NCI-H2196 (cell line): ENCODE results near the gene RAB31.
"Not testable (repeated sequence)": the region's sequence is repeated elsewhere in the genome, so short reads cannot be mapped to it uniquely, and the experiment has no call there.

ENCODE experiments used
- DNase-seq: peaks from one replicate; lab custom pipeline; 2025; ENCODE audit not compliant: unreplicated experiment; lab: John Stamatoyannopoulos, UW

RAB31 gene

GRCh38 chr18:9708057-9708433 lies at the start of gene RAB31:
Gene RAB31, plus strand, starts transcription at chr18:9708301. Its CDS starts 105 bp downstream, at chr18:9708406.
- peak; percentile 74 for DNase-seq

- DNase-seq: no peak
Measured at GRCh38 chr18:9659499-9660375, 48.4 kb upstream of the RAB31 start.

- DNase-seq: no peak
Measured at GRCh38 chr18:9661564-9661963, 46.5 kb upstream of the RAB31 start.

- DNase-seq: no peak
Measured at GRCh38 chr18:9663377-9663776, 44.7 kb upstream of the RAB31 start.

- DNase-seq: no peak
Measured at GRCh38 chr18:9665314-9665713, 42.8 kb upstream of the RAB31 start.

- no peak for DNase-seq
Measured at GRCh38 chr18:9666548-9666947, 41.6 kb upstream of the RAB31 start.

- no peak for DNase-seq
Measured at GRCh38 chr18:9669016-9669415, 39.1 kb upstream of the RAB31 start.

- DNase-seq: no peak
Measured at GRCh38 chr18:9671214-9671613, 36.9 kb upstream of the RAB31 start.

GRCh38 chr18:9673296-9674251 lies 34.5 kb upstream of the RAB31 start:
- peak; percentile 81 for DNase-seq

GRCh38 chr18:9678216-9678615 lies 29.9 kb upstream of the RAB31 start:
- DNase-seq: not testable (repeated sequence)

- DNase-seq: no peak
Measured at GRCh38 chr18:9679125-9679524, 29.0 kb upstream of the RAB31 start.

GRCh38 chr18:9681217-9681616 lies 26.9 kb upstream of the RAB31 start:
- DNase-seq: no peak

- no peak for DNase-seq
Measured at GRCh38 chr18:9682572-9682971, 25.5 kb upstream of the RAB31 start.

GRCh38 chr18:9683418-9684396 lies 24.4 kb upstream of the RAB31 start:
- DNase-seq: peak; percentile 33

- DNase-seq: no peak
Measured at GRCh38 chr18:9684881-9685614, 23.1 kb upstream of the RAB31 start.

GRCh38 chr18:9685615-9685890 lies 22.5 kb upstream of the RAB31 start:
- DNase-seq: no peak

GRCh38 chr18:9688036-9688741 lies 19.9 kb upstream of the RAB31 start:
- no peak for DNase-seq

- DNase-seq: no peak
Measured at GRCh38 chr18:9689253-9689652, 18.8 kb upstream of the RAB31 start.

- DNase-seq: no peak
Measured at GRCh38 chr18:9690418-9691188, 17.5 kb upstream of the RAB31 start.
